HG03432 (cell line): ENCODE data around the gene C1QL3.

Experiments used
- ATAC-seq: cut with Tn5 transposase; IDR thresholded peaks from one replicate; pipeline ENCODE4 v1.9.1; 2021; ENCODE audit warnings: mild to moderate bottlenecking, moderate library complexity; ENCODE audit not compliant: unreplicated experiment

C1QL3 gene

DNA sequence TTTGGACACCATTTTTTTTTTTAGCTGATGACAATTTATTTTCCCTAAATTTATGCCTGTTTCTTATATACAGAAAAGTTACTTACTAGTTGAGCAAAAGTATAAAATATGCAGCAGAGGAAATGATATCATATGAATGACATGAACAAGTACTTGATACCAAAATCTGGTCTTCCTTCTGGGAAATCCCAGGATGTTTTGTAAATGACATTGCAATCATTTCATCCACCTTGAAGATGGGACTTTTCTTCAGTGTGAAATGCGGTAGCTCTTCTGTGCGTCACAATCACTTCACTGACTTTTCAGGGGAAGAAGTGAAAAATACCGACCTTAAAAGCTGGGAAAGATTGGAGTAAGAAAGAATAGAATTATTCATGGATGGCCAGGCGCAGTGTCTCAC is 23.8 kb downstream of the C1QL3 start:
- no peak for ATAC-seq

DNA sequence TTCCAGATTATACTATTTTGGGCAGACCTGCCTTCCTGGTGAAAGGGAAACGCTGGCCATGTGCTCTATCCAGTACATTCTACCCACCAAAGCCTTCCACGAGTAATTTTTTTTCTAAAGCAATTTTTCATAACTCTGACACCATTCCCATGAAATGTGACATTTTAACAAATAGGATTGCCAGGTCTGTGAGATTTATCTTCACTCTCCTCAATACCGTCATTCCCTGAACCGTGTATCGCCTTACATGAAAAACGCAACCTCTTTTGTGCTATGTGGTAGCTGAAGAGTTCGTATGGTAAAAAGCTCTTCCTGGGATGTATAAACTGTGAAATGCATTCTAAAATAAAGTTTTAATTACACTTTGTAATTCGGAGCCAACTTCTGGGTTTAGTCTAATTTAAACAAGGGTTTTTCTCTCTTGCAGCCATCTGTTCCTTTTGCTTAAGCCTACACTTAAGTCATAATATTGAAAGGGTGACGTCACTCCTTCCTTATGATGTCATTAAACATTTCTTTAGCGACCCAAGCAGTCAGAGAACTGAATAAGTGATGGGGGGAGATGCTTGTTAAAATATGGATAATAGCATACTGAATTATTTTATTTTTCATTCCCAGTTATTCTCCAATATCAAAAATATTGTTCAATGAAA is 27.7 kb downstream of the C1QL3 start:
- no peak for ATAC-seq

DNA sequence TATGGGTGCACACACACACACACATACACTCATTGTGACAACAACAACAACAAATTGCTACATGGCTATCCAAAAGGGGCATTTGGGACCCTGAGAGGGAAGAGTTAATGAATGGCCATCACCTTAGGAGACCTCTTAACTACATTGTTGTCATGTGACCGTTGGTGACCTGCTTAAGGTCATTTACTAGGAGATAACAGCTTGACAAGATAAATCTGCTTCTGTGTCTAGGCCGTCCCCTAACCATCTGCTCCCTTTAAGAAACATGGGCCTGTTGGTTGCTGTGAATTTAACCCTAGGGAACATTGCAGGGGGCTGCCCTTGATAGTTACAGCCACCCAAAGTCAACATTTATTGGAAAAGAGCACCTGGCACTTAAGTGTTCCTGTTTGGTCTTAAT is 29.7 kb downstream of the C1QL3 start:
- ATAC-seq, result no peak

DNA sequence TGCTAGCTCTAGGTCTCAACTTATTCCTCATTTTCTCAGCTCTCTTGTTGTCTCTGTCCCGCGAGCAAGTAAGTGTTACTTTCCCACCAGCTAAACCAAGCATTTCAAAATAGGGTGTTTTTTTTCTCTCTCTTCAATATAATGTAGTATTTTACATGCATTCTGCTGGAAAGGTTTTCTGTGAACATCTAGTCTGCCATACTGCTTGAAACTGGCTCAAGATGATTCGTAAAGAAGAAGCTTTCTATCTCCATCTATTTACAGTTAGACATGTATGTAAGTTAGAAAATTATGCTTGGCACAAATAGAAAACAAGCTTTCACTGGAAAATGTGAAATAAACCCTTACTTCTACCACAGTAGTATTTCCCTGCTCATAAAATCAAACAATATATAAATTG is 31.2 kb downstream of the C1QL3 start:
- ATAC-seq, result no peak

DNA sequence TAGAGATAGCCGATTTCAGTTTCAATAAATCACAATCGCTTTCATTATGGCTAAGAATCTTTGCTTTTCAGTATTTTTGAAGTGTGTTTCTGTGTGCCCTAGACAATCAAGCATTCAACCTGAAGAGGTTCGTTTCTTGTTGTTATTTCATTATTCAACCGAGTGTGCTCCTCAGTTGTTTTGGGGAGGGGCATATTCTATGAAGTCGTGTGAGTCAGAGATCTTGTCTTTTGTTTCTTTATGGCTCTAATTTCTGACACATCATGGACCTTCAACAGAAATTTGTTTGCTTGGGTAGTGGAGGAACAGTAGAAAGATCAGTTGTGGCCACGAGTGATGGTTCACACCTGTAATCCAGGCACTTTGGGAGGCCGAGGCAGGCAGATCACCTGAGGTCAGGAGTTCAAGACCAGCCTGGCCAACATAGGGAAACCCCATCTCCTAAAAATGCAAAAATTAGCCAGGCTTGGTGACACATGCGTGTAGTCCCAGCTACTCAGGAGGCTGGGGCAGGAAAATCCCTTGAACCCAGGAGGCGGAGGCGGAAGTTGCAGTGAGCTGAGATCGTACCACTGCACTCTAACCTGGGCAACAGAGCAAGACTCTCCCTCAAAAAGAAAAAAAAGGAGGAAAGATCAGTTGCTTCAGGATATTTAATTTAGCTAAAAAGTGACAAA is 38.3 kb downstream of the C1QL3 start:
- no peak for ATAC-seq

DNA sequence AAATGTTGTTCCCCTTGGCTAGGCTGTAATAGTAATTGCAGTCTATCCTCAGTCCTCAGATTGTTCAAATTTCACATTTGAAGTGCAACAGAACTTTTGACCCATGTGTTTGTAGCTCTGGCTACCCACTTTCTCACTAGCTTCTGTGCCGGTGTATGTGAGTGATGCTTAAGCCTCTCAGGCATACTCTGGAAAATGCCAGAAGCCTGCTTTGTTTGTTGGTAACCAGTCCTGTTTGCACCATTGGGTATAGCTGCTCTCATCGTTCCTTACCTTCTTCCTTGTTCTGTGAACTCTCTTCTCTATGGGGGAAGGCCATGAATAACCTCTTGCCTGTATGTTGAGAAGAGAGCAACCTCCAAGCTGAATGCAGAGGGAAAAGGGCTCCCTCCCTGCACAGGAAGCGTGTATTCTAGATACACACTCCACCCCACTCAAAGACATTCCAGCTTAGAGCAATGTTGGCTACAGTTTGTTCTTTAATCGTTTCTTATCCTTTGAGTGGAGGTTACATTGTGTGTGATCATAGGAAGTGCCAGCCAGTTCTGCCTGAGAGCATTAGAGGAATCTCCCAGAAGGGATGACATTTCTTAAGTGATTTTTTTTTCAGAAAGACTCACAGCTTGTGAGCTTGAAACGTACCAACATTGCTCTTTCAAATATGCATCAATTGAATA is 40.5 kb downstream of the C1QL3 start:
- ATAC-seq, result no peak

DNA sequence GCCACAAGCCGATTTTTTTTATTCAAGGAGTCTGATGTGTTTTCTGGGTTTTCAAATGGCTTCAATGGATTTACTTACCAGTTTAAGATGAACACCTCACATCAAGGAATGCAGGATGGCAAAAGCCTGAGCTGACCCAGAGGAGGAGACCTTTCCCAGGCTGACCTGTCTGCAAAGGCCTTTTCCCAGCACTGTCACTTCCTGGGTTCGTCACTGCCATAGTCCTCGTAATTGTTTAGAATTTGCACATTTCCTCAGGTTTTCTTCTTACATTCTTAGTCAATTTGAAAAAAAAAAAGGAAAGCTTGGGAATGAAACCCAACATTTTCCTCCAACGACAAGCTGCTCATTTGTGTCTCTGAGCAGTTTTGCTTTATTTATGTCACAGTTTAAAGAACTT is 42.9 kb downstream of the C1QL3 start:
- no peak for ATAC-seq

DNA sequence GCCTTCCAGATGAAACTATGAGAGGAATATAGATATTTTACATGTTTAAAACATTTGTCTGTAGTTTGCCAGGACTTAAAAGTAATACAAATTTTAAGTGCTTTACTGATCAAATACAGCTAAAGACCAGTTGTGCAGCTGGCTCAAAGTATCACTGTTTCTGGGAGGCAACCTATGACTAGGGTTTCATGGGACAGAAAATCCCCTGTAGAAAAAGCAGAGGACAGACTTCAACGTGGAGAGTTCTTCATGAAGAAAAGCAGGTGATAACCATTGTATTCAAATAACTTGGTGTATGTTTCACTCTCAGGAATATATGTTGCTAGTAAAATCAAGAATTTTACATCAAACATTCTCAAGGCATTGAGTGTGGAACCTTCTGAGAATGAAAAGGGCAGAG is 43.9 kb downstream of the C1QL3 start:
- ATAC-seq, result no peak

DNA sequence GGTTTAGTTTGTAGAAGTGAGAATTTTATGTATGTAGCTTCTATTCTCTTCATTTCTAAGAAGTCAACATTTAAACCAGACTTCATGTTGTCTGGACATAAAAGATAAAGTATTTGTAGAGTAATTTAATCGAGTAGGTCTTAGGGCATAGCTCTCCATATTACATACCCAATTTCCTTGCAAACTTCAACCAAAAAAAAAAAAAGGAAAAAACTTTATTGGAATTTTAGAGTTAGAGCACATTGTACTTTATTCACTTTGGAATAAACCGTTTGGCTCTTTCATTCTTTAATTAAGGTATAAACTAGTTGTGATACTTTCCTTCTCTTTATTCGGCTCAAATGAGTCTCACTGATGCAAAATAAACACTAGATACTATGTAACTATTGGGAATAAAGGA is 48.9 kb downstream of the C1QL3 start:
- no peak for ATAC-seq

DNA sequence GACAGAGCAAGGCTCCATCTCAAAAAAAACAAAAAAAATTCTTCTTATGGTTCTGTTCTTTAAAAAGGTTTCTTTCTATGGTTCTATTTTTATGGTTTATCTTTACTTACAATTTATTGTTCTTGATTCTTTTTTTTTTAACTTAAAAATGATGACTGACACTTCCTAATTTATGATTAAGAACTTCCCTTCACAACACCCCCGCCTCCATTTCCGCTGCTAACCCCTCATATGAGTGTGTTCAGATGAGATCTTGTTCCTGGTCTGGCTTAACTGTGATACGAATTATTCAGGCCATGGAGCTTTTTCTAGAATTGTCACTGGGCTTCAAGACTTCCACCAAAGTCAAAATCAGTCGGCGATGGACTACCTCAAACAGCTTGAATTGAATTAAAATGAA is 50.9 kb downstream of the C1QL3 start:
- ATAC-seq, result no peak

DNA sequence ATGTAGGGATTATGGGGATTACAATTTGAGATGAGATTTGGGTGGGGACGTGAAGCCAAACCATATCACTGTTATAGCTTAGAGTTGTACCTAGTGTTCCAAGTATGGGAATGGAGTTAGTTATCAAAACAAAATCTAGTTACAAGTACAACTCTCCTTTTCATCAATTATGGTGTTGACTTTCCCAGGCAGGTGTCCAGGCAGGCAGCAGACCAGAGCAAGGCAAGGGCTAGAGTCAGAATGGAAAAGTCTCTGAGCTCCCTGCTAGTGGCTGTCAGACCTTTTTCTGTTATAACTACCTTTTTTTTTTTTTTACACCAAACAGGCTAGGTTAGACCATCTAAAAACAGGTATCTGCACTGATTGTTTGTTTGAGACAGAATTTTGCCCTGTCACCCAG is 55.7 kb downstream of the C1QL3 start:
- ATAC-seq, result no peak
